Thymus (tissue), 11 donors: ENCODE data around the gene SMPD2. TPM values are rescaled to one million over a fixed set of nuclear protein-coding genes. Genes with fewer than 3 reads are reported as not detected.

Experiments
- DNase-seq, 9 donors: peaks; one replicate each; pipeline ENCODE4 v3.0.0-alpha.2; 2013; ENCODE audit warnings: low spot score in 9 of 9, low read depth in 6 of 9, missing footprints in 1 of 9
- H3K27ac ChIP-seq, 2 donors: one replicate each; pipeline ENCODE4 v1.5.1; 2013; ENCODE audit warnings: control low read depth in 1 of 2, low read depth in 1 of 2, low read length in 1 of 2, mild to moderate bottlenecking in 1 of 2, moderate library complexity in 1 of 2
- H3K27me3 ChIP-seq, 2 donors: one replicate each; pipeline ENCODE4 v1.5.1; 2013; ENCODE audit warnings: low read length in 1 of 2; ENCODE audit not compliant: control insufficient read depth in 2 of 2, insufficient read depth in 1 of 2
- H3K36me3 ChIP-seq, 2 donors: one replicate each; pipeline ENCODE4 v1.5.1; 2013; ENCODE audit warnings: low read length in 1 of 2, mild to moderate bottlenecking in 1 of 2, moderate library complexity in 1 of 2; ENCODE audit not compliant: control insufficient read depth in 2 of 2, insufficient read depth in 2 of 2
- H3K4me1 ChIP-seq, 2 donors: one replicate each; pipeline ENCODE4 v1.5.1; 2013; ENCODE audit warnings: low read length in 2 of 2; ENCODE audit not compliant: control insufficient read depth in 2 of 2, insufficient read depth in 2 of 2
- H3K4me3 ChIP-seq, 2 donors: one replicate each; pipeline ENCODE4 v1.5.1; 2013; ENCODE audit warnings: low read length in 2 of 2, control low read depth in 1 of 2, mild to moderate bottlenecking in 1 of 2
- H3K9me3 ChIP-seq, 2 donors: one replicate each; pipeline ENCODE4 v1.5.1; 2013; ENCODE audit warnings: low read length in 1 of 2, mild to moderate bottlenecking in 1 of 2; ENCODE audit not compliant: control insufficient read depth in 2 of 2, insufficient read depth in 1 of 2
- WGBS: extraction: QIAGEN DNeasy Blood & Tissue Kit; methylation state at CpG from one replicate; pipeline ENCODE4 v1.1.7; 2013; 5-methylcytosine and 5-hydroxymethylcytosine counted together
- polyA plus RNA-seq: library from polyadenylated mRNA; stranded (reverse); fragments of 200-250 nt; gene quantifications from one replicate; pipeline ENCODE4 v1.2.3, GENCODE V29; 2013
- total RNA-seq: library from RNA; stranded (reverse); fragments of 120-200 nt; gene quantifications from one replicate; pipeline ENCODE4 v1.2.4, GENCODE V29; 2013
- donor health status: healthy.

Gene SMPD2
- total and polyA plus RNA-seq, 2 donors = 14.6 to 18.8 TPM

DNA sequence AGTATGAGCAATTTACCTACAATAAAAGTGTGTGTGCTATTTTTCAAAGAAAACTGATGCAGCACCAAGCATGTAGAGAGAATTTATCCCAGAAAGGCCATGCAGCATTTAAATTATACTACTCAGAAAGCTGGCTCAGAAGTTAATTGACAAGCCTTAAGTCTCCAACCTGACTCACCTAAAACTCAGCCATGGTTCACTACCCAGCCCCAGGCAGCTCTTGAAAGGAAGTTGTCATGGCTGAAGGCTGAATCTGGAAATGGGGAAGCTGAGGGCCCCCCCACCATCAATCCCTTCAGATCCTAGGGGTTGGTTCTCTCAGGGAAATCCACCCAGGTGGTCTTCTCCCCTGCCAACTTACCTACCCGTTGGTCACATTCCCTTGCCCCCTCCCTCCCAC lies 19.8 kb upstream of the SMPD2 start:
- no peaks in the 10 kb centered on the region for H3K9me3 ChIP-seq
- no peaks in the 10 kb centered on the region for H3K27me3 ChIP-seq
- H3K36me3 ChIP-seq = no peaks in the 10 kb centered on the region
- no peak overlapping the region for H3K27ac ChIP-seq
- no peaks in the 10 kb centered on the region for H3K4me1 ChIP-seq
- 47% methylated on average over 1 of the region's 1 CpG for WGBS
- no peak overlapping the region for H3K4me3 ChIP-seq
- no peak for DNase-seq

DNA sequence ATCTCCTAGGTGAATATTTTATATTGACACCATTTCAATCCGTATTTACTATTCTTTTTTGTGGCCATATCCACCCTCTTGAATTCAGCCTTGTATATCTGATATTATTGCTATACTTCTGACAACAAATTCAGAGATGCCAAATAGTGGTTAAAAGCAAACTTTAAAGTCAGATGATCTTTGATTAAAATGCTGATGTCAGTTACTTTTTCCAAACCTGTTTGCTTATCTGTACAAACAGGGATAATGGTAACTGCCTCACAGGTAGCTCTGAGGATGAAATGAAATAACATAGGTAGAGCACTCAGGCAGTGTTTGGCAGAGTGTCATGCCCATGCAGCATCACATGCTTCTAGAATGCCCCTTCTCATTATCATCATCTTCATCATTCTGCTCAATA lies 19.3 kb upstream of the SMPD2 start:
- DNase-seq = no peak
- no peaks in the 10 kb centered on the region for H3K27me3 ChIP-seq
- H3K36me3 ChIP-seq = no peaks in the 10 kb centered on the region
- H3K27ac ChIP-seq = no peak overlapping the region
- H3K4me3 ChIP-seq = no peak overlapping the region
- no peaks in the 10 kb centered on the region for H3K9me3 ChIP-seq
- 97% methylated on average over 1 of the region's 1 CpG for WGBS
- H3K4me1 ChIP-seq = no peaks in the 10 kb centered on the region

DNA sequence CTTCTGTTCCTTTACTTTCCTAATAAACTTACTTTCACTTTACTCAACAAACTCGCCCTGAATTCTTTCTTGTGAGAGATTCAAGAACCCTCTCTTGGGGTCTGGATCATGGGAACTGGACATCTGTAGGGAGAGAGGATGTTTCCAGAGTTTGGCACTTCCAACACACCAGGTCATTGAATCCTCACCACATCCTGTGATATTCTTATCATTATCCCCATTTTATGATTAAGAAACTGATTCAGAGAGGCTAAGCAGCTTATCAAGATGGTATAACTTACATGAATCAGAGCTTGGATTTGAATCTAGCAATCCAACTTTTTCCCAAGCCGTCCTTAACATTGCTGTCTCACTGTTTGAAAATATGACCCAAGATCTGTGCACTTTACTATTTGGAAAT lies 15.6 kb upstream of the SMPD2 start:
- WGBS = 96% methylated on average over 2 of the region's 2 CpGs
- no peak overlapping the region for H3K4me3 ChIP-seq
- no peaks in the 10 kb centered on the region for H3K36me3 ChIP-seq
- no peaks in the 10 kb centered on the region for H3K27me3 ChIP-seq
- DNase-seq = no peak
- H3K27ac ChIP-seq = no peak overlapping the region
- no peaks in the 10 kb centered on the region for H3K9me3 ChIP-seq
- H3K4me1 ChIP-seq = no peaks in the 10 kb centered on the region

DNA sequence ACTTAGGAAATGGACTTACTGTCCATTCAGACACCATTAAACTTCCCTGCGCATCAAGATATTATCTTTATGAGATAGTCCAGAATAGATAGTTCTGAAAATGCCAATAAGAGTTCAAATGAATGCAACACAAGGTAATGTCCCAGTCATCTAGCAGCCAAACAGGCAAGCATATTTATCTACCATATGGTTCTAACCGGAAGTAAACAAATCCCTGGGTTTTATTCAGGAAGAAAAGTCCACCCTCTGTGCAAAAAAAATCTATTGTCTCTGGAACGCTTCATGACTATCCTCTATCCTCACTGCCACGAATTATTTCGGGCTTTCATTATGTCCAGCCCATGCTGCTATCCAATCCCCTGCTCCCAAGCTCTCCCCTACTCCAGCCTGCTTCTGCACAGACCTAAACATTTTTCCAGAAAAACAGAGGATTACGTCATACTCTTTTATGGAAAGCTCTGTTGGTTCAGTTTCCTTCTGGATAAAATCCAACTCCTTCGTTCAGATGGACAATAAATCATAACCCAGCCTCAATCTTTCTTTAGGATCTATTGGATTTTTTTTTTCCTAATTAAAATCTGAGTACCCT lies 11.5 kb upstream of the SMPD2 start:
- Histone ChIP-seq H3K27me3 (no peaks in the 10 kb centered on the region), H3K36me3 (no peaks in the 10 kb centered on the region), H3K4me3 (no peak overlapping the region), H3K9me3 (no peaks in the 10 kb centered on the region), H3K27ac (no peak overlapping the region), H3K4me1 (no peaks in the 10 kb centered on the region)
- 92% methylated on average over 7 of the region's 7 CpGs for WGBS
- DNase-seq = no peak

DNA sequence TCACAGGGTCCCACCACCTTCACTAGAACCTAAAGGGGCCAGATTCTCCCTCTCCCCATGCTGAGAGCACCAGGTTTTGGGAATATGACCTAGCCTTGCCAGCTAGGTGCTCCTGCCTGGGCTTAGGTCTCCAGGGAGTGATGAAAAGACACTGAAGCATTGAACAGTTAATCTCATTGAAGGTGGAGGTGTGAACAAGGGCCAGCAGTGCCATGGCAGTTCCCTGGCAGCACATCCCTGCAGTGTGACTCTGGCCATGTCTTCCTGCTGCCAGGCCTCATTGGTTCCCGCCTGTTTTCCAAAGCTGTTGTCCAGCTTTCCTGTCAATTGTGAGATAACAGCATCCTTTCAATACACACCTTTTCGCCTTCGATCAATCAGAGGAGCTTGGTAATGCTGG lies 11.0 kb upstream of the SMPD2 start:
- DNase-seq = no peak
- H3K4me3 ChIP-seq = no peak overlapping the region
- WGBS = 100% methylated on average over 3 of the region's 3 CpGs
- H3K27me3 ChIP-seq = no peaks in the 10 kb centered on the region
- no peaks in the 10 kb centered on the region for H3K9me3 ChIP-seq
- H3K36me3 ChIP-seq = no peaks in the 10 kb centered on the region
- H3K27ac ChIP-seq = no peak overlapping the region
- no peaks in the 10 kb centered on the region for H3K4me1 ChIP-seq

DNA sequence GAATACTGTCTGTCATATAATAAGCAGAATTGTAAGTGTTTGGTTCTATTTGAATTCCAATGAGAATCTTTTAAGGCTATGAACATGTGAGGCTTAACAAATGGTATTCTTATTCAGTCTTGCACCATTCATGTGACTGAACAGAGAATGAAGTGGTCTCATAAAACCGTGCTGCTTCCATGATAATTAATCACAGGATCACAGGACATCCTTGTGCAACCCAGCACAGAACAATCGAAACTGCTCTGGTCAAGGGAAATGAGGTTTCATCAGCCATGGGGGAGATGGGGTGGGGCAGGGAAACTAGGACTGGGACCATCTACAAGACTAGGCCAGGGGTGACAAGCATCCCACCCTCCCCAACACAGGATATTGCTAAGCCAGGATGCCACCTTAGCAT lies 6.1 kb upstream of the SMPD2 start:
- 92% methylated on average over 2 of the region's 2 CpGs for WGBS
- Histone ChIP-seq H3K27me3 (no peaks in the 10 kb centered on the region), H3K4me3 (no peak overlapping the region), H3K27ac (no peak overlapping the region), H3K4me1 (peaks cover 0 to 3% of the 10 kb centered on the region in 2 donors), H3K36me3 (no peaks in the 10 kb centered on the region), H3K9me3 (no peaks in the 10 kb centered on the region)
- DNase-seq = no peak

DNA sequence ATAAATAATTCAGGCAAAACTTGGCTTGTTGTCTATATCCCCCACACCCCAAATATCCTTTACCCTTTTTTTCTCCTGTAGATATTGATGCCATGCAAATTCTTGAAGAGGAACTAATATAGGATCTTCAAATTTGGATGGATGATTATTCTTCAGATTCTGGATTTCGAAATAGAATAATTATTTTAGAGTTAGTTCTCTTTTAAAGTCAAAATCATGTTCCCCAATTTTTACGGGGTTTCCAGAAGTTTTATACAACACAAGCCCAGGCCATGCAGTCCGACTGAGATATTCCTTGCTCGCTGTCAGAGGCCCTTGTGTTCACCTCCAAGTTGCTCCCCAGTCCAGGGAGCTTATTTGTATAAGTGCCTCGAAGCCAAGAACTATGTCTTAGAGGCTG lies 4.5 kb upstream of the SMPD2 start:
- Histone ChIP-seq H3K27ac (no peak overlapping the region), H3K36me3 (no peaks in the 10 kb centered on the region), H3K4me3 (no peak overlapping the region), H3K9me3 (no peaks in the 10 kb centered on the region), H3K4me1 (peaks cover 6 to 11% of the 10 kb centered on the region in 2 donors), H3K27me3 (peaks cover 0 to 2% of the 10 kb centered on the region in 2 donors)
- 97% methylated on average over 5 of the region's 5 CpGs for WGBS
- DNase-seq = no peak

DNA sequence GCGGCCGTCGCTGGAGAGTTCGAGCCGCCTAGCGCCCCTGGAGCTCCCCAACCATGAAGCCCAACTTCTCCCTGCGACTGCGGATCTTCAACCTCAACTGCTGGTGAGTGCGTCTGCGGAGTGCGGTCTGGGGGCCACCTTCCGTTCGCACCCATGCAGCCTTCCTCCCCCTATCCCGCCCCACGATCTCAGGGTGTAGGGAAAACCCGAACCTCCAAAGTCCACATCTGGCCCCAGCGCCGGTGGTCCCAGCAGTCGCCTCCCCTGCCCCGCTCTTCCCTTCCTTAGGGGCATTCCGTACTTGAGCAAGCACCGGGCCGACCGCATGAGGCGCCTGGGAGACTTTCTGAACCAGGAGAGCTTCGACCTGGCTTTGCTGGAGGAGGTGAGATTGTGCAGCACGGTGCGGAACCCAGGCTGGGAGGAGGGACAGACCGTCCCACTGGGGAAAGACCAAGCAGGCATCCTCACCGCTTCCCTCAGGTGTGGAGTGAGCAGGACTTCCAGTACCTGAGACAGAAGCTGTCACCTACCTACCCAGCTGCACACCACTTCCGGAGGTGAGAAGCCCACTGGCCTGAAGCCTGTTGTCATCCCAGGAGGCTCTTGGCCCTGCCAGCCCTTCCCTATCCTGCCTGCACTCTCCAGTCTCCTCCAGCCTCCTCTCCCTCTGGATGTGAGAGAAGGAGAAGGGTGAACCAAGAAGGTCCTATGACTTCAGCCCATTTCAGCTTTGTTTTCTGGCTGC lies 719 bp downstream of the SMPD2 start:
- Histone ChIP-seq H3K4me3 (peak overlapping the region; percentile 63 to 85), H3K36me3 (peaks cover 40% of the 10 kb centered on the region in 2 donors), H3K9me3 (peaks cover 0 to 4% of the 10 kb centered on the region in 2 donors), H3K27ac (peak overlapping the region; percentile 56 to 82), H3K27me3 (peaks cover 0 to 2% of the 10 kb centered on the region in 2 donors), H3K4me1 (peaks cover 16 to 28% of the 10 kb centered on the region in 2 donors)
- 1% methylated on average over 31 of the region's 31 CpGs for WGBS
- DNase-seq = peak in 5 of 9 donors; percentile 29 to 68 (median 37)

DNA sequence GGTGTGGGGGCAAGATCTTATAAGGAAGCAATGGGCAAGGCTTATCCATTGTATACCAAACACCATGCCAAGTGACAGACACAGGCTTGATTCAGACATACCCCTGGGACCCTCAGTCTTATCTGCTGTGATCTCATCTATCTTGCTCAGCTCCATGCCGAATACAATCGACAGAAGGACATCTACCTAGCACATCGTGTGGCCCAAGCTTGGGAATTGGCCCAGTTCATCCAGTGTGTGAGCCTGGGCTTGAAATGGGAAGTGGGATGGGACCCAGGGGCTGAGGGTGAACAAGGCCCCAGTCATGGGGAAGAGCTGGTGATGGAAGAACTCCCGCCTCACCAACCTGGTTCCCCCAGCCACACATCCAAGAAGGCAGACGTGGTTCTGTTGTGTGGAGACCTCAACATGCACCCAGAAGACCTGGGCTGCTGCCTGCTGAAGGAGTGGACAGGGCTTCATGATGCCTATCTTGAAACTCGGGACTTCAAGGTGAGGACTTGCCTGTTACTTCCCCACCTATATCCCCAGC lies 1.9 kb downstream of the SMPD2 start:
- DNase-seq = no peak
- H3K36me3 ChIP-seq = peaks cover 51% of the 10 kb centered on the region in 2 donors
- WGBS = 98% methylated on average over 6 of the region's 6 CpGs
- peaks cover 0 to 2% of the 10 kb centered on the region in 2 donors for H3K27me3 ChIP-seq
- peaks cover 16 to 28% of the 10 kb centered on the region in 2 donors for H3K4me1 ChIP-seq
- H3K9me3 ChIP-seq = peaks cover 0 to 4% of the 10 kb centered on the region in 2 donors
- no peak overlapping the region for H3K27ac ChIP-seq
- no peak overlapping the region for H3K4me3 ChIP-seq
